H9 (cell line): ENCODE measurements around the gene POLG2. TPM values are rescaled to one million over a fixed set of nuclear protein-coding genes. Genes with fewer than 3 reads are reported as not detected.

Experiments used
- DNase-seq: peaks from one replicate; pipeline ENCODE4 v3.0.0-alpha.2; 2017
- H2AFZ ChIP-seq: one replicate; pipeline ENCODE4 v1.6.1; 2013; ENCODE audit warnings: mild to moderate bottlenecking, low read length, control low read depth, moderate library complexity
- H2AK5ac ChIP-seq: 2 replicates; pipeline ENCODE4 v1.6.1; 2013; ENCODE audit warnings: low read length, control low read depth, mixed read lengths; ENCODE audit not compliant: insufficient read length
- H2BK120ac ChIP-seq: one replicate; pipeline ENCODE4 v1.6.1; 2013; ENCODE audit warnings: low read depth, mild to moderate bottlenecking, low read length, control low read depth, inconsistent platforms; ENCODE audit not compliant: poor library complexity, severe bottlenecking
- H2BK12ac ChIP-seq: 2 replicates; pipeline ENCODE4 v1.6.1; 2013; ENCODE audit warnings: low read length, control low read depth, mixed read lengths, low read depth; ENCODE audit not compliant: insufficient read length
- H2BK15ac ChIP-seq: 2 replicates; pipeline ENCODE4 v1.6.1; 2013; ENCODE audit warnings: low read depth, low read length, control low read depth
- H2BK20ac ChIP-seq: one replicate; pipeline ENCODE4 v1.6.1; 2013; ENCODE audit warnings: low read depth, mild to moderate bottlenecking, low read length, control low read depth, inconsistent platforms; ENCODE audit not compliant: poor library complexity, severe bottlenecking
- H2BK5ac ChIP-seq: 2 replicates; pipeline ENCODE4 v1.6.1; 2013; ENCODE audit warnings: low read length, control low read depth, mixed read lengths; ENCODE audit not compliant: insufficient read length
- H3K14ac ChIP-seq: 2 replicates; pipeline ENCODE4 v1.6.1; 2013; ENCODE audit warnings: low read length, control low read depth; ENCODE audit not compliant: insufficient read depth
- H3K18ac ChIP-seq: 2 replicates; pipeline ENCODE4 v1.6.1; 2013; ENCODE audit warnings: low read depth, mild to moderate bottlenecking, mixed read lengths, low read length, control low read depth; ENCODE audit not compliant: insufficient read length
- H3K23ac ChIP-seq: 2 replicates; pipeline ENCODE4 v1.6.1; 2013; ENCODE audit warnings: low read length, control low read depth, mixed read lengths, low read depth; ENCODE audit not compliant: insufficient read length
- H3K23me2 ChIP-seq: 2 replicates; pipeline ENCODE4 v1.6.1; 2013; ENCODE audit warnings: low read depth, mild to moderate bottlenecking, mixed read lengths, low read length, control low read depth; ENCODE audit not compliant: insufficient read length, poor library complexity, severe bottlenecking
- H3K27ac ChIP-seq: 2 replicates; pipeline ENCODE4 v1.5.1; 2013; ENCODE audit warnings: low read length, control low read depth, mixed read lengths, low read depth; ENCODE audit not compliant: insufficient read length
- H3K27me3 ChIP-seq: 2 replicates; pipeline ENCODE4 v1.6.1; 2013; ENCODE audit warnings: low read length, control low read depth, inconsistent platforms; ENCODE audit not compliant: insufficient read depth
- H3K4ac ChIP-seq: 2 replicates; pipeline ENCODE4 v1.6.1; 2013; ENCODE audit warnings: low read depth, mild to moderate bottlenecking, control low read depth, inconsistent platforms, low read length, moderate library complexity
- H3K4me1 ChIP-seq: 2 replicates; pipeline ENCODE4 v1.6.1; 2013; ENCODE audit warnings: low read length, control low read depth, inconsistent platforms; ENCODE audit not compliant: insufficient read depth
- H3K4me2 ChIP-seq: 2 replicates; pipeline ENCODE4 v1.6.1; 2013; ENCODE audit warnings: low read length, control low read depth, mixed read lengths; ENCODE audit not compliant: insufficient read length, insufficient read depth
- H3K56ac ChIP-seq: 2 replicates; pipeline ENCODE4 v1.6.1; 2013; ENCODE audit warnings: low read depth, mild to moderate bottlenecking, mixed read lengths, low read length, control low read depth; ENCODE audit not compliant: insufficient read length
- H3K79me1 ChIP-seq: 2 replicates; pipeline ENCODE4 v1.6.1; 2013; ENCODE audit warnings: low read depth, mild to moderate bottlenecking, moderate library complexity, low read length, control low read depth, inconsistent platforms; ENCODE audit not compliant: insufficient read depth, poor library complexity, severe bottlenecking
- H3K79me2 ChIP-seq: 2 replicates; pipeline ENCODE4 v1.6.1; 2013; ENCODE audit warnings: low read length, control low read depth, inconsistent platforms; ENCODE audit not compliant: insufficient read depth
- H3K9ac ChIP-seq: 2 replicates; pipeline ENCODE4 v1.6.1; 2013; ENCODE audit warnings: low read length, control low read depth, mixed read lengths; ENCODE audit not compliant: insufficient read length; ENCODE audit errors: extremely low read depth
- H3K9me3 ChIP-seq: one replicate; pipeline ENCODE4 v1.6.1; 2013; ENCODE audit warnings: low read depth, low read length, inconsistent platforms; ENCODE audit not compliant: control insufficient read depth
- H3T11ph ChIP-seq: one replicate; pipeline ENCODE4 v1.6.1; 2013; ENCODE audit warnings: mild to moderate bottlenecking, low read length, control low read depth, inconsistent platforms
- H4K20me1 ChIP-seq: one replicate; pipeline ENCODE4 v1.6.1; 2013; ENCODE audit not compliant: control insufficient read depth, insufficient read length, insufficient read depth
- H4K5ac ChIP-seq: 2 replicates; pipeline ENCODE4 v1.6.1; 2013; ENCODE audit warnings: low read depth, mild to moderate bottlenecking, mixed read lengths, low read length, control low read depth; ENCODE audit not compliant: insufficient read length
- H4K8ac ChIP-seq: replicated peaks from 2 replicates; pipeline ENCODE4 v1.6.1; 2013; ENCODE audit warnings: low read length, control low read depth, mixed read lengths, low read depth; ENCODE audit not compliant: insufficient read length
- H4K91ac ChIP-seq: 2 replicates; pipeline ENCODE4 v1.6.1; 2013; ENCODE audit warnings: low read depth, mild to moderate bottlenecking, moderate library complexity, mixed read lengths, low read length, control low read depth; ENCODE audit not compliant: insufficient read length
- H3K27ac Mint-ChIP-seq, 3 experiments: 2 replicates in 2 of 3; 3 replicates in 1 of 3; pipeline ENCODE4 v1.8.0; 2020 to 2021; ENCODE audit warnings: mixed read lengths in 3 of 3, mild to moderate bottlenecking in 1 of 3, moderate library complexity in 1 of 3
- H3K27me3 Mint-ChIP-seq: 2 replicates; pipeline ENCODE4 v1.8.0; 2021; ENCODE audit warnings: low read depth, mild to moderate bottlenecking, moderate library complexity, mixed read lengths
- H3K36me3 Mint-ChIP-seq, 3 experiments: 2 replicates in 2 of 3; 3 replicates in 1 of 3; pipeline ENCODE4 v1.8.0; 2020 to 2021; ENCODE audit warnings: low read depth in 3 of 3, mixed read lengths in 3 of 3; ENCODE audit not compliant: insufficient read depth in 1 of 3
- H3K4me1 Mint-ChIP-seq, 2 experiments: 2 replicates each; pipeline ENCODE4 v1.8.0; 2020; ENCODE audit warnings: mixed read lengths in 2 of 2
- H3K4me3 Mint-ChIP-seq, 2 experiments: 2 replicates in 1 of 2; 3 replicates in 1 of 2; pipeline ENCODE4 v1.8.0; 2020 to 2021; ENCODE audit warnings: mild to moderate bottlenecking in 2 of 2, mixed read lengths in 2 of 2, moderate library complexity in 1 of 2
- H3K9me3 Mint-ChIP-seq, 2 experiments: 2 replicates in 1 of 2; 3 replicates in 1 of 2; pipeline ENCODE4 v1.8.0; 2020; ENCODE audit warnings: mild to moderate bottlenecking in 2 of 2, mixed read lengths in 2 of 2, moderate library complexity in 1 of 2
- CTCF ChIP-seq: fragments of 200-600 bp; sonication (generic); conservative IDR thresholded peaks from 3 replicates; pipeline ENCODE4 v1.8.0; 2021; ENCODE audit warnings: antibody characterized with exemption, mild to moderate bottlenecking
- WGBS: extraction: QIAGEN DNeasy Blood & Tissue Kit; methylation state at CpG from one replicate; pipeline ENCODE4 v1.1.7; 2013; ENCODE audit warnings: missing lambda C conversion rate, low lambda C conversion rate, mixed read lengths; ENCODE audit not compliant: insufficient read length; ENCODE audit errors: extremely low coverage; 5-methylcytosine and 5-hydroxymethylcytosine counted together
- total RNA-seq: library from RNA; stranded (reverse); gene quantifications from 2 replicates; pipeline ENCODE4 v1.2.1, GENCODE V29; 2021

POLG2 gene
- total RNA-seq, 1 experiment from 2014 or later: 35.5 TPM

- H3T11ph ChIP-seq: no peak overlapping the region
- H3K9me3 Mint-ChIP-seq: peaks cover 3 to 4% of the 10 kb centered on the region in 2 experiments; a peak in 3 of 5 replicates
- no peaks in the 10 kb centered on the region for H4K20me1 ChIP-seq
- H2BK12ac ChIP-seq: no peak overlapping the region
- no peak overlapping the region for H4K5ac ChIP-seq
- H2AK5ac ChIP-seq: no peak overlapping the region
- no peak overlapping the region for H3K27ac ChIP-seq
- peak overlapping the region in 2 of 3 experiments; percentile 84 to 85; a peak in 3 of 7 replicates for H3K27ac Mint-ChIP-seq
- H3K14ac ChIP-seq: no peak overlapping the region
- no peak overlapping the region for H4K91ac ChIP-seq
- H2AFZ ChIP-seq: no peak overlapping the region
- no peak for TF ChIP-seq CTCF
- DNase-seq: no peak
- H3K4me3 Mint-ChIP-seq: peak overlapping the region; percentile 68 to 98
- no peak overlapping the region for H3K23ac ChIP-seq
- no peaks in the 10 kb centered on the region for H3K9me3 ChIP-seq
- no peak overlapping the region for H3K4me2 ChIP-seq
- peaks cover 66 to 81% (median 78%) of the 10 kb centered on the region in 3 experiments for H3K36me3 Mint-ChIP-seq
- H2BK15ac ChIP-seq: no peak overlapping the region
- peaks cover 24% of the 10 kb centered on the region for H3K79me2 ChIP-seq
- no peaks in the 10 kb centered on the region for H3K4me1 ChIP-seq
- H3K9ac ChIP-seq: no peak overlapping the region
- no CpG with 5 or more reads among the region's 5 CpGs for WGBS
- no peak overlapping the region for H2BK20ac ChIP-seq
- H3K27me3 Mint-ChIP-seq: peaks cover 10% of the 10 kb centered on the region; the same call in 1 of the 2 replicates
- H3K56ac ChIP-seq: no peak overlapping the region
- H3K79me1 ChIP-seq: peaks cover 4% of the 10 kb centered on the region
- no peak overlapping the region for H3K18ac ChIP-seq
- no peak overlapping the region for H2BK5ac ChIP-seq
- H2BK120ac ChIP-seq: no peak overlapping the region
- no peak overlapping the region for H4K8ac ChIP-seq
- peaks cover 6% of the 10 kb centered on the region for H3K23me2 ChIP-seq
- no peak overlapping the region for H3K4ac ChIP-seq
- H3K4me1 Mint-ChIP-seq: peaks cover 46 to 60% of the 10 kb centered on the region in 2 experiments
- H3K27me3 ChIP-seq: no peaks in the 10 kb centered on the region
Measured at GRCh38 chr17:64503341-64503740, 6.5 kb upstream of the POLG2 start.
